Omental fat pad (tissue), 4 donors: ENCODE measurements around the gene FZD8. TPM values are rescaled to one million over a fixed set of nuclear protein-coding genes. Genes with fewer than 3 reads are reported as not detected.
A peak's percentile ranks its signal among the peaks of the same experiment; 100 is the strongest.

Experiments used
- ATAC-seq: fragments of 150-250 bp; one replicate; pipeline ENCODE4 v1.9.1; 2016; ENCODE audit warnings: mild to moderate bottlenecking, moderate library complexity; ENCODE audit not compliant: low FRiP score
- DNase-seq: peaks from one replicate; pipeline ENCODE4 v3.0.0-alpha.2; 2019; ENCODE audit warnings: low spot score
- total RNA-seq, 4 donors: library from RNA; depleted of rRNA; stranded (reverse); fragments of >200 nt; gene quantifications; one replicate each; pipeline ENCODE4 v1.1.0, GENCODE V29; 2016
- TF ChIP-seq, protein P1 (sequence below), 3 donors: fragments of 450-650 bp; IDR thresholded peaks; one replicate each; pipeline ENCODE4 v1.5.1; 2016 to 2017; ENCODE audit warnings: antibody characterized with exemption in 3 of 3, mild to moderate bottlenecking in 3 of 3, moderate library complexity in 2 of 3

Gene FZD8
- total RNA-seq, 4 donors from 2014 or later = 3.8 to 7.1 (median 5.1) TPM

DNA sequence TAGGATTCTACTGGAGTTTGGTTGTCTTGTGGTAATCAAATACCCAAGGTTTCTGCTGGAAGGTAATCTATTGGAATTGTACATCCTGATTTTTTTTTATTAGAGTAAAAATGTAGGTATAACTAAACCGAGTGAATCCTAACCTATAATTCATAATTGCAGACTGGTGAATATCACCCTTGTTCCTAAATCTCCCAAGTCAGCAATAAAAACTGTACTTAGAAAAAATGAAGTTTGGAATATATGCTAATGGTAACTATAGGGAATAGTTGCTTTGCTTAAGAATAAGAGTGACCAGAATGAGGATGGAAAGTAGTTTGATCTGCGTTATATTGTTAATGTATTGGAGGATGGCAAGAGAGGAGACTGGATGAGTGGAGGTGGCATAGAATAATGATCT, 10.7 kb upstream of the FZD8 start:
- no peak for DNase-seq
- TF ChIP-seq, protein P1, sequence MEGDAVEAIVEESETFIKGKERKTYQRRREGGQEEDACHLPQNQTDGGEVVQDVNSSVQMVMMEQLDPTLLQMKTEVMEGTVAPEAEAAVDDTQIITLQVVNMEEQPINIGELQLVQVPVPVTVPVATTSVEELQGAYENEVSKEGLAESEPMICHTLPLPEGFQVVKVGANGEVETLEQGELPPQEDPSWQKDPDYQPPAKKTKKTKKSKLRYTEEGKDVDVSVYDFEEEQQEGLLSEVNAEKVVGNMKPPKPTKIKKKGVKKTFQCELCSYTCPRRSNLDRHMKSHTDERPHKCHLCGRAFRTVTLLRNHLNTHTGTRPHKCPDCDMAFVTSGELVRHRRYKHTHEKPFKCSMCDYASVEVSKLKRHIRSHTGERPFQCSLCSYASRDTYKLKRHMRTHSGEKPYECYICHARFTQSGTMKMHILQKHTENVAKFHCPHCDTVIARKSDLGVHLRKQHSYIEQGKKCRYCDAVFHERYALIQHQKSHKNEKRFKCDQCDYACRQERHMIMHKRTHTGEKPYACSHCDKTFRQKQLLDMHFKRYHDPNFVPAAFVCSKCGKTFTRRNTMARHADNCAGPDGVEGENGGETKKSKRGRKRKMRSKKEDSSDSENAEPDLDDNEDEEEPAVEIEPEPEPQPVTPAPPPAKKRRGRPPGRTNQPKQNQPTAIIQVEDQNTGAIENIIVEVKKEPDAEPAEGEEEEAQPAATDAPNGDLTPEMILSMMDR (IDR thresholded peaks at IDR 0.05) = no peak
- no peak for ATAC-seq

- TF ChIP-seq, protein P1 (IDR thresholded peaks at IDR 0.05) = no peak
- DNase-seq (no peak), ATAC-seq (no peak)
Measured at GRCh38 chr10:35650894-35651293, 8.8 kb upstream of the FZD8 start.

- DNase-seq (no peak), ATAC-seq (no peak)
- TF ChIP-seq, protein P1 (IDR thresholded peaks at IDR 0.05) = no peak
Measured at GRCh38 chr10:35644050-35644950, 2.2 kb upstream of the FZD8 start.

GRCh38 chr10:35643151-35644049, 1.3 kb upstream of the FZD8 start:
- no peak for DNase-seq
- TF ChIP-seq, protein P1 (IDR thresholded peaks at IDR 0.05) = no peak
- ATAC-seq = peak; percentile 34

- ATAC-seq = no peak
- TF ChIP-seq, protein P1 (IDR thresholded peaks at IDR 0.05) = no peak
- no peak for DNase-seq
Measured at GRCh38 chr10:35642793-35643114, 658 bp upstream of the FZD8 start.

GRCh38 chr10:35641676-35642034, 441 bp downstream of the FZD8 start:
- ATAC-seq (peak; percentile 15), DNase-seq (no peak)
- TF ChIP-seq, protein P1 (IDR thresholded peaks at IDR 0.05) = no peak
